ENCODE data around the gene CAMK2B.

Gene CAMK2B

GRCh38 chr7:44247868-44248651 is 77.3 kb downstream of the CAMK2B start:
- ATAC-seq (replicated peaks) (no peak), DNase-seq (no peak)
- peaks cover 0 to 5% of the 10 kb centered on the region in 2 donors for H3K27me3 Mint-ChIP-seq
- no peak overlapping the region for H3K4me3 Mint-ChIP-seq
- no peak overlapping the region for H3K27ac Mint-ChIP-seq
- no peaks in the 10 kb centered on the region for H3K36me3 Mint-ChIP-seq
- peaks cover 0 to 5% of the 10 kb centered on the region in 2 donors for H3K4me1 Mint-ChIP-seq
- no peaks in the 10 kb centered on the region for H3K9me3 Mint-ChIP-seq

- H3K4me3 Mint-ChIP-seq: no peak overlapping the region
- H3K36me3 Mint-ChIP-seq: no peaks in the 10 kb centered on the region
- no peaks in the 10 kb centered on the region for H3K9me3 Mint-ChIP-seq
- no peak overlapping the region for H3K27ac Mint-ChIP-seq
- peaks cover 0 to 5% of the 10 kb centered on the region in 2 donors for H3K27me3 Mint-ChIP-seq
- peaks cover 0 to 5% of the 10 kb centered on the region in 2 donors for H3K4me1 Mint-ChIP-seq
- DNase-seq: no peak
- no peak for ATAC-seq (replicated peaks)
Observed at GRCh38 chr7:44246396-44247113, 78.8 kb downstream of the CAMK2B start.

DNA sequence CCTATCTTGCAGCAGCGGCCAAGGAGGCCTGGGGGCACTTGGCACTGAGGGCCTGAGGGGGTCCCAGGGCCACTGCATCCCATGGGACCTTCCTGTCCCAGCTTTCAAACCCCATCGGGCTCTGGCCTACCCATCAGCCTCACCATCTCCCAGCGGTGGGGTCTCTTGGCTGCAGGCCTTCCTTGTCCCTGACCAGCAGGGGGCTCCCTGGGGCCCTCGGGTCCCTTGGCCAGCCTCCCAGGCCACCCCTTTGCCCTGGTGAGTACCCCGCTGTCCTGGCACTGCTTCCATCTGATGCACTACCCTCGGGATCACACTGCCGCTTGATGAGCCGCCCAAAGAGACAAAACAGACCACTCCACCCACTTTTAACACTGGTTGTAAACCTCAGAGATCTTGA is 81.1 kb downstream of the CAMK2B start:
- peak; percentile 21 for DNase-seq

DNA sequence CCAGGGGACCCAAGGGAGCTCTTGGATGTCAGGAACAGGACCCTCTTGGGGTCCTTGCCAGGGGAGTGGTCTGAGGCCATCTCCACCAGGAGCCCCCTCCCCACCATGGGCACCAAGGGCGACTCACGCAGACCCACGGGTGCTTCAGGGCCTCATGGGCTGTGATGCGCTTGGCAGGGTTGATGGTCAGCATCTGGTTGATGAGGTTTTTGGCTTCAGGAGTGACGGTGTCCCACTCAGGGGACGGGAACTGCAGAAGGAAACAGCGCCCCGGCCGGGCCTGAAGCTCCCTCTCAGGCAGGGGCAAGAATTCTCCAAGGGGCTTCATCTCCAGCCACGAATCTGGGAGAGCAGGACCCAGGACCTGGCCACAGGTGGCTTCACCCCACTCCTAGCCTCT is 83.3 kb downstream of the CAMK2B start:
- Mint-ChIP-seq H3K4me3 (no peak overlapping the region), H3K9me3 (no peaks in the 10 kb centered on the region), H3K27ac (no peak overlapping the region), H3K27me3 (no peaks in the 10 kb centered on the region), H3K36me3 (no peaks in the 10 kb centered on the region), H3K4me1 (peaks cover 6 to 7% of the 10 kb centered on the region in 2 donors)
- ATAC-seq (replicated peaks): no peak
- no peak for DNase-seq

More for the DNA sequence above, 81.1 kb downstream of the CAMK2B start:
- H3K36me3 Mint-ChIP-seq: no peaks in the 10 kb centered on the region
- H3K4me3 Mint-ChIP-seq: no peak overlapping the region
- no peak overlapping the region for H3K27ac Mint-ChIP-seq
- H3K9me3 Mint-ChIP-seq: no peaks in the 10 kb centered on the region
- peaks cover 6 to 7% of the 10 kb centered on the region in 2 donors for H3K4me1 Mint-ChIP-seq
- peak; percentile 48 to 55 for ATAC-seq (replicated peaks)
- no peaks in the 10 kb centered on the region for H3K27me3 Mint-ChIP-seq

GRCh38 chr7:44240983-44241510 is 84.3 kb downstream of the CAMK2B start:
- H3K4me3 Mint-ChIP-seq: peak overlapping the region; percentile 41 to 66

DNA sequence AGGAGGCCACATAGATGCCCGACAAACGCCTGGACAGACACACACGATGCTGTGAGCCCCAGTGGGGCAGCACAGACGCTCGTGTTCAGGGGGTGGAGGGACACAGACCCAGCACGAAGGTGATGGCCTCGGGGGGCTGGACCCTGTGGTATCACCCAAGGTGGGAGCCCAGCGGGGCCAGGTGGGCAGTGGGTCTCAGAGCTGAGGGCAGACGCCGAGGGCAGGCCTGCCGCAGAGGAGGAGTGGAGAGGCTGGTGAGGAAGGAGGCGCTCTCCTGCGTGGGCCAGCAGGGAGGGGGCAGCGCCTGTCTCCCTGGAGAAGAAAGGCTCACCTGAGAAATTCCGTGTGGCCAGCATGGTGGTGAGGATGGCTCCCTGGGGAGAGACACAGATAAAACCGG is 85.0 kb downstream of the CAMK2B start:
- no peak for ATAC-seq (replicated peaks)
- Mint-ChIP-seq H3K27ac (no peak overlapping the region), H3K4me3 (no peak overlapping the region), H3K27me3 (no peaks in the 10 kb centered on the region), H3K4me1 (peaks cover 7 to 11% of the 10 kb centered on the region in 2 donors), H3K9me3 (no peaks in the 10 kb centered on the region), H3K36me3 (no peaks in the 10 kb centered on the region)
- no peak for DNase-seq

More at GRCh38 chr7:44240983-44241510, 84.3 kb downstream of the CAMK2B start:
- Mint-ChIP-seq H3K9me3 (no peaks in the 10 kb centered on the region), H3K27ac (peak overlapping the region; percentile 81), H3K4me1 (peaks cover 6 to 7% of the 10 kb centered on the region in 2 donors), H3K27me3 (no peaks in the 10 kb centered on the region), H3K36me3 (no peaks in the 10 kb centered on the region)
- peak; percentile 86 to 92 for ATAC-seq (replicated peaks)
- DNase-seq: peak; percentile 49

DNA sequence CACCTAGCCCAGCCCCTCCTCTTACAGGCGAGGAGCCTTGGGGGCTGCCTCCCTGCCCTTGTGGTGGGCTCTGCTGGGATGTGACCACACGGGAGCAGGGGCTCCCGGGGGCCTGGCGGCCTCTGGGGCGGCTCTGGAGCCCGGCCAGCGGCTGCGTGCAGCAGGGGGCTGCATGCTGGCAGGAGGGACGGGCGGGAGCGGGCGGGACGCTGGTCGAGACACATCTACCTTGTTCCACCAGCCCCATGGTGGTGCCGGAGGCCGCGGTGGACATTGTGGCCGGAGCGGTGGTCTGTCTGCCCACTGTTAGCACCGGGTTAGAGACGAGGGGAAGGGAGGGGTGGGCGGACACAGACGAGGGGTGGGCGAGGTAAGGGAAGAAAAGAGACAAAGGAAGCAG is 86.0 kb downstream of the CAMK2B start:
- no peak overlapping the region for H3K4me3 Mint-ChIP-seq
- peaks cover 6 to 12% of the 10 kb centered on the region in 2 donors for H3K4me1 Mint-ChIP-seq
- ATAC-seq (replicated peaks): no peak
- no peaks in the 10 kb centered on the region for H3K9me3 Mint-ChIP-seq
- H3K27ac Mint-ChIP-seq: no peak overlapping the region
- no peak for DNase-seq
- H3K27me3 Mint-ChIP-seq: no peaks in the 10 kb centered on the region
- H3K36me3 Mint-ChIP-seq: no peaks in the 10 kb centered on the region

- ATAC-seq (replicated peaks): no peak
- Mint-ChIP-seq H3K36me3 (no peaks in the 10 kb centered on the region), H3K4me3 (no peak overlapping the region), H3K27me3 (no peaks in the 10 kb centered on the region), H3K9me3 (no peaks in the 10 kb centered on the region), H3K27ac (no peak overlapping the region), H3K4me1 (peaks cover 6 to 12% of the 10 kb centered on the region in 2 donors)
- DNase-seq: no peak
Observed at GRCh38 chr7:44238116-44238695, 87.2 kb downstream of the CAMK2B start.

DNA sequence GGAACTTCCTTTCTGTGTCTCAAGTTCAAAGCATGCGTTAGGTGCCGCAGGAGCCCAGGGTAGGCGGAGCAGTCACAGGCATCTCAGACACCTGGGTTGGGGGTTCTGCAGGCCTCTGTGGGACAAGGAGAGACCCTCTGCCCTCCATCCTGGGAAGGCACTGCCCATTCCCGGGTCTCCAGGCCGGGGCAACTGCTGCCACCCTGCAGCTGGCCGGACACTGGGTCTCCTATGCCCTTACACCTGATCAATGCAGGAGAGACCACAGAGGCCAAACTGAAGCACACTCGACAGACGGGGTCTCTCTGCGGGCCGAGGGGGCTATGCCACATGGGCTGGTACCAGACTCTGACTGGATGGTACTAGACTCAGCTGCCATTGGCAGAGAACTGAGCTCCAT is 87.7 kb downstream of the CAMK2B start:
- no peaks in the 10 kb centered on the region for H3K27me3 Mint-ChIP-seq
- no peaks in the 10 kb centered on the region for H3K36me3 Mint-ChIP-seq
- no peak overlapping the region for H3K27ac Mint-ChIP-seq
- no peak for ATAC-seq (replicated peaks)
- H3K9me3 Mint-ChIP-seq: no peaks in the 10 kb centered on the region
- DNase-seq: no peak
- H3K4me1 Mint-ChIP-seq: peaks cover 6 to 12% of the 10 kb centered on the region in 2 donors
- H3K4me3 Mint-ChIP-seq: no peak overlapping the region

DNA sequence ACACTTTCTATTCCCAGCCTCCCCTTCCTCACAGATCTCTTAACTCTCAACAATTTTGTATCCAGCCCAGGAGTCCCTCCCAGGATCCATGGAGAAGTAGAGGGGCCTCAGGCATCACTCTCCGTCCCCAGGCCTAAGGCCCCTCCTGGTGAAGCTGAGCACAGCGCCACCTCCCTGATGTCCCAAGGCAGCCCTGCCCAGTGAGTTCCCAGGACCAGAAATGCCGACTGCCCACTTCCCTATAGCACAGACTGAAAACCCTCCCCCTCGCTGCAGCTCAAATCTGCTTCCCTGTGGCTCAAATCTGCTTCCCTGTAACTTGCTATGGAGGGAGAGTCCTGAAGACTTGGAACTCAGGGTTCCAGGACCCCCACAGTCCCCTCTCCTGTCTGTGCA is 89.1 kb downstream of the CAMK2B start:
- Mint-ChIP-seq H3K9me3 (no peaks in the 10 kb centered on the region), H3K27me3 (no peaks in the 10 kb centered on the region), H3K4me3 (no peak overlapping the region), H3K4me1 (peaks cover 6 to 12% of the 10 kb centered on the region in 2 donors), H3K36me3 (no peaks in the 10 kb centered on the region), H3K27ac (no peak overlapping the region)
- DNase-seq (no peak), ATAC-seq (replicated peaks) (no peak)

- no peaks in the 10 kb centered on the region for H3K36me3 Mint-ChIP-seq
- no peak overlapping the region for H3K4me3 Mint-ChIP-seq
- H3K27me3 Mint-ChIP-seq: no peaks in the 10 kb centered on the region
- peaks cover 2 to 7% of the 10 kb centered on the region in 2 donors for H3K4me1 Mint-ChIP-seq
- no peak overlapping the region for H3K27ac Mint-ChIP-seq
- DNase-seq: no peak
- no peak for ATAC-seq (replicated peaks)
- no peaks in the 10 kb centered on the region for H3K9me3 Mint-ChIP-seq
Observed at GRCh38 chr7:44235582-44236332, 89.6 kb downstream of the CAMK2B start.

- H3K27me3 Mint-ChIP-seq: no peaks in the 10 kb centered on the region
- no peak for ATAC-seq (replicated peaks)
Observed at GRCh38 chr7:44235066-44235465, 90.3 kb downstream of the CAMK2B start.

GRCh38 chr7:44232901-44233715 is 92.3 kb downstream of the CAMK2B start:
- no peak for DNase-seq
- no peak overlapping the region for H3K27ac Mint-ChIP-seq
- no peak overlapping the region for H3K4me3 Mint-ChIP-seq
- no peaks in the 10 kb centered on the region for H3K27me3 Mint-ChIP-seq
- peaks cover 2 to 5% of the 10 kb centered on the region in 2 donors for H3K4me1 Mint-ChIP-seq
- no peaks in the 10 kb centered on the region for H3K36me3 Mint-ChIP-seq
- no peaks in the 10 kb centered on the region for H3K9me3 Mint-ChIP-seq
- no peak for ATAC-seq (replicated peaks)

More at GRCh38 chr7:44235066-44235465, 90.3 kb downstream of the CAMK2B start:
- no peak overlapping the region for H3K27ac Mint-ChIP-seq
- no peak for DNase-seq
- H3K9me3 Mint-ChIP-seq: no peaks in the 10 kb centered on the region
- H3K4me1 Mint-ChIP-seq: peaks cover 2 to 5% of the 10 kb centered on the region in 2 donors
- H3K4me3 Mint-ChIP-seq: no peak overlapping the region
- H3K36me3 Mint-ChIP-seq: no peaks in the 10 kb centered on the region

All from stimulated activated naive B cell treated with anti-CD40 and anti-IgM and Interleukin-4, amounts not matched to agents 10 μg/mL and 1 μg/mL and 100 μg/mL, for 72 hours (primary cell).